Measurements from ENCODE around the gene USP32.
"Not testable (repeated sequence)": the region's sequence is repeated elsewhere in the genome, so short reads cannot be mapped to it uniquely, and the experiment has no call there.

Gene USP32

GRCh38 chr17:60426596-60426995 lies 34.7 kb upstream of the USP32 start:
- TF ChIP-seq, protein P1, sequence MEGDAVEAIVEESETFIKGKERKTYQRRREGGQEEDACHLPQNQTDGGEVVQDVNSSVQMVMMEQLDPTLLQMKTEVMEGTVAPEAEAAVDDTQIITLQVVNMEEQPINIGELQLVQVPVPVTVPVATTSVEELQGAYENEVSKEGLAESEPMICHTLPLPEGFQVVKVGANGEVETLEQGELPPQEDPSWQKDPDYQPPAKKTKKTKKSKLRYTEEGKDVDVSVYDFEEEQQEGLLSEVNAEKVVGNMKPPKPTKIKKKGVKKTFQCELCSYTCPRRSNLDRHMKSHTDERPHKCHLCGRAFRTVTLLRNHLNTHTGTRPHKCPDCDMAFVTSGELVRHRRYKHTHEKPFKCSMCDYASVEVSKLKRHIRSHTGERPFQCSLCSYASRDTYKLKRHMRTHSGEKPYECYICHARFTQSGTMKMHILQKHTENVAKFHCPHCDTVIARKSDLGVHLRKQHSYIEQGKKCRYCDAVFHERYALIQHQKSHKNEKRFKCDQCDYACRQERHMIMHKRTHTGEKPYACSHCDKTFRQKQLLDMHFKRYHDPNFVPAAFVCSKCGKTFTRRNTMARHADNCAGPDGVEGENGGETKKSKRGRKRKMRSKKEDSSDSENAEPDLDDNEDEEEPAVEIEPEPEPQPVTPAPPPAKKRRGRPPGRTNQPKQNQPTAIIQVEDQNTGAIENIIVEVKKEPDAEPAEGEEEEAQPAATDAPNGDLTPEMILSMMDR (IDR thresholded peaks at IDR 0.05; ENCODE audit: low read depth, low read length) = no peak
- no peak for TF ChIP-seq POLR2A (IDR thresholded peaks at IDR 0.05; ENCODE audit: extremely low read depth, insufficient read length)
- TF ChIP-seq, protein P2, sequence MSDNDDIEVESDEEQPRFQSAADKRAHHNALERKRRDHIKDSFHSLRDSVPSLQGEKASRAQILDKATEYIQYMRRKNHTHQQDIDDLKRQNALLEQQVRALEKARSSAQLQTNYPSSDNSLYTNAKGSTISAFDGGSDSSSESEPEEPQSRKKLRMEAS (IDR thresholded peaks at IDR 0.05; ENCODE audit: low read depth, low read length) = no peak
- no peak for TF ChIP-seq MYC (IDR thresholded peaks at IDR 0.05; ENCODE audit: low read depth, low read length)
- DNase-seq (ENCODE audit: low read depth) = no peak
- H3K4me3 ChIP-seq (ENCODE audit: low read depth, low read length) = no peak overlapping the region

DNA sequence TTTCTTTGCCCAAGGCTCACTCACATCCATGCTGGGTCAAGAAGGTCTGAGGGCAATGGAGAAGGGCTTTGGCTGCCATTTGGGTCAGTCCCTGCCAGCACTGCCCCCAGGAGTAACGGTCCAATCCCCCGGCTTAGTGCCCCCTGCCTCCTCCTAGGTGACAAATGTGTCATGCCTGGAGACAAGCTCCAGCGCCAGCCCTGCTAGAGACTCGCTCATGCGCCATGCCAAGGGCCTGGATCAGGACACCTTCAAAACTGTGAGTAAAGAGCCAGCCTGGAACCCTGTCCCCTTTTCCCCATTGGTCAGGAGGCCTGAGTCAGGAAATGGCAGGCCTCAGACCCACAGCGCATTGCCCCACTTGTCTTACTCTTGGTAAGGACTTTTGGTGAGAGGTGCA lies 33.7 kb upstream of the USP32 start:
- DNase-seq (ENCODE audit: low read depth) = no peak
- H3K4me3 ChIP-seq (ENCODE audit: low read depth, low read length) = no peak overlapping the region
- TF ChIP-seq, protein P1 (IDR thresholded peaks at IDR 0.05; ENCODE audit: low read depth, low read length) = no peak
- TF ChIP-seq MYC (IDR thresholded peaks at IDR 0.05; ENCODE audit: low read depth, low read length) = no peak
- no peak for TF ChIP-seq POLR2A (IDR thresholded peaks at IDR 0.05; ENCODE audit: extremely low read depth, insufficient read length)
- TF ChIP-seq, protein P2 (IDR thresholded peaks at IDR 0.05; ENCODE audit: low read depth, low read length) = no peak

GRCh38 chr17:60423865-60424264 lies 31.9 kb upstream of the USP32 start:
- TF ChIP-seq POLR2A (IDR thresholded peaks at IDR 0.05; ENCODE audit: extremely low read depth, insufficient read length) = no peak
- TF ChIP-seq, protein P2 (IDR thresholded peaks at IDR 0.05; ENCODE audit: low read depth, low read length) = no peak
- no peak for DNase-seq (ENCODE audit: low read depth)
- no peak overlapping the region for H3K4me3 ChIP-seq (ENCODE audit: low read depth, low read length)

DNA sequence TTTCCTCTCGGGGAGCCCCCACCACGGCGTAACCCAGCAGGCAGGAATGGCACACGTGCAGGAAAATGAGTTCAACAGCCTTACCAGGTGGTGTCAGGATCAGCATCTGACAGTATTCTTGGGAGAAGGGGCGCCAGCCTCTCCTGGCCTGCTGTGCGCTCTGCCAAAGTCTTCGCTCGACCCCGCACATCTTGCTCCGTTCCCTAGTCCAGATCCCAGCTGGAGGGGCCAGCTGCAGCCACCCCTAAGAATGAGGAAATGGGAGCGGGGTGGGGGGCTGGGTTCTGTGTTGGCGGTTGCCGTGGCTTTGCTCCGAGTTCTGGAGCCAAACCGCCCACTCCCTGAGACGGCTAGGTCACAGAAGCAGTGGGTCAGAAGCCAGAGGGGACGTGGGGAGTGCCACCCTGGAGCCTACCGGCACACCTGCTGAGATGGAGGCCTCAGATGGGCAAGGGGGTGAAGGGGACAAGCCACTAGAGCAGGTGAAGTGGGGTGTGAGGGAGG lies 30.3 kb upstream of the USP32 start, which contains the start of gene CHCT1:
Gene CHCT1, plus strand, starts transcription at position 328 of the 504 bp plus-strand sequence. Its CDS starts 104 bp downstream, at position 432.
- DNase-seq (ENCODE audit: low read depth) = peak; percentile 17
- TF ChIP-seq POLR2A (IDR thresholded peaks at IDR 0.05; ENCODE audit: extremely low read depth, insufficient read length) = no peak
- TF ChIP-seq, protein P1 (IDR thresholded peaks at IDR 0.05; ENCODE audit: low read depth, low read length) = no peak
- no peak for TF ChIP-seq MYC (IDR thresholded peaks at IDR 0.05; ENCODE audit: low read depth, low read length)
- peak within 1 kb of the TSS; percentile 49 for H3K4me3 ChIP-seq (ENCODE audit: low read depth, low read length)

DNA sequence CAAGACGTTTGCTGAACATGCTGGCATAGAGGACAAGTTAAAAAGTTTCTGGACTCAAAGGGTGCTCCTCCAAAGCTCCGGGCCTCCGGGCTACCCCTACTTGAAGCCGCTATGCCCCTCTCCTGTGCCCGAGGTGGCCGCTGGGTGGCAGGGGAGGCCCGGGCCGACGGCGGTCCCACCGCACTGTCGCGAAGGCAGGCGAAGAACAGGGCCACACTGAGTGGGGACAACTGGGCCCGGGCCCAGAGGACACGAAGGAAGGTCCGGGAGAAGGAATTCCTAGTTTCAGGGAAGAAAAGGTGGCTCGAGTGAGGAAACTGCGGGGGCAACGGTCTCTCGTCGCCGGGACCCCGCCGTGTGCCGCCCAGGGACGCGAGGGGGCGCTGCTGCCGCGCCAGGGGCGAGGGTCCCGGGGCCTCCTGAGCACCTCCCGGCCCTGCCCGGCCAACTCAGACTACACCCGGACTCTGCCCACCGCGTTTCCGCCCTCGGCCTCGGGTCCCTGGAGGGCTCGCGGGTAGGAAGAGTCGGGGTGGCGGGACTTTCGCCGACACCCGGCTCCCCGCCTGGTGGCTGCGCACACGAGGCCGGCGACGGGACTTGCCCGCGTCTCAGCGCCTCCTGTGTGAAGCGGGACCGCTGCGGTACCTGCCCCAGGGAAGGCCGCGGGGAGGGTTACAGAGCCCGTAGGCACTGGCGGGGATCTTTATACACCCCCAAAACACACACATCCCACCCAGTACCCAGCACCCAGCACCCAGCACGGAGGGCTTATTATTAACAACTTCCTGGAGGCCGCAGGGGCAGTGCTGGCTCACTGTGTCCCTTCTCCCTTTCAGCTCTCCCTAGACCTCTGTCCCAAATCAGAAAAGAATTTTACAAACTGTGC lies 29.6 kb upstream of the USP32 start:
- H3K4me3 ChIP-seq (ENCODE audit: low read depth, low read length) = peak overlapping the region; percentile 49
- TF ChIP-seq, protein P2 (IDR thresholded peaks at IDR 0.05; ENCODE audit: low read depth, low read length) = no peak
- TF ChIP-seq, protein P1 (IDR thresholded peaks at IDR 0.05; ENCODE audit: low read depth, low read length) = peak; percentile 65
- peak; percentile 87 for DNase-seq (ENCODE audit: low read depth)

- DNase-seq (ENCODE audit: low read depth); H3K4me3 ChIP-seq (ENCODE audit: low read depth, low read length): not testable (repeated sequence)
Measured at GRCh38 chr17:60419875-60420274, 27.9 kb upstream of the USP32 start.

- not testable (repeated sequence) for DNase-seq (ENCODE audit: low read depth); H3K4me3 ChIP-seq (ENCODE audit: low read depth, low read length)
Measured at GRCh38 chr17:60419003-60419402, 27.1 kb upstream of the USP32 start.
